B cell (primary cell): Measurements from ENCODE around the gene PANK1. TPM values are rescaled to one million over a fixed set of nuclear protein-coding genes. Genes with fewer than 3 reads are reported as not detected.

Source experiments
- ATAC-seq: fragments of 200-7000 bp; cut with Tn5 transposase; one replicate; pipeline ENCODE4 v1.10.0; 2021; ENCODE audit warnings: low read depth, mild to moderate bottlenecking, moderate number of reproducible peaks, moderate library complexity
- CTCF ChIA-PET: fragments of 350-600 bp; sonication (Branson Sonifier 250); formaldehyde crosslinking; loops from one replicate; lab custom pipeline; 2021; ENCODE audit warnings: antibody characterized with exemption, inconsistent platforms; lab: Charles Lee
- POLR2A ChIA-PET: fragments of 350-600 bp; sonication (Branson Sonifier 250); formaldehyde crosslinking; loops from one replicate; lab custom pipeline; 2021; ENCODE audit warnings: antibody characterized with exemption; lab: Charles Lee
- DNase-seq: peaks from one replicate; pipeline ENCODE4 v3.0.0; 2013
- H2AFZ ChIP-seq: 2 replicates; pipeline ENCODE4 v1.6.1; 2012; ENCODE audit warnings: mild to moderate bottlenecking, low read depth, low read length; ENCODE audit not compliant: insufficient read depth, poor library complexity, severe bottlenecking
- H3K27ac ChIP-seq, 2 donors: 1 replicate in 1 of 2; 2 replicates in 1 of 2; pipeline ENCODE4 v1.5.1; 2012 to 2013; ENCODE audit warnings: low read length in 2 of 2, mild to moderate bottlenecking in 2 of 2, moderate library complexity in 1 of 2
- H3K27me3 ChIP-seq, 4 experiments: fragments of 200-600 bp in 1 of 4; sonication (generic) in 1 of 4; replicated peaks in 1 of 4; 1 replicate in 2 of 4; 2 replicates in 2 of 4; pipeline versions ENCODE4 v1.6.1 to v1.7.0; 2013 to 2016; ENCODE audit warnings: low read length in 3 of 4, mild to moderate bottlenecking in 2 of 4, mixed read lengths in 1 of 4, moderate library complexity in 1 of 4; ENCODE audit not compliant: insufficient read depth in 4 of 4, control insufficient read depth in 3 of 4; ENCODE audit errors: control extremely low read depth in 1 of 4
- H3K36me3 ChIP-seq, 2 experiments: replicated peaks in 1 of 2; 1 replicate in 1 of 2; 2 replicates in 1 of 2; pipeline versions ENCODE4 v1.6.1 to v1.7.1; 2013; ENCODE audit warnings: low read length in 1 of 2; ENCODE audit not compliant: insufficient read depth in 2 of 2, control insufficient read depth in 1 of 2; ENCODE audit errors: control extremely low read depth in 1 of 2, extremely low read depth in 1 of 2
- H3K4me1 ChIP-seq, 2 donors: fragments of 200-600 bp in 1 of 2; sonication (generic) in 1 of 2; 1 replicate in 1 of 2; 2 replicates in 1 of 2; pipeline versions ENCODE4 v1.5.1 to v1.6.1; 2013 to 2017; ENCODE audit warnings: low read length in 2 of 2; ENCODE audit not compliant: control insufficient read depth in 2 of 2, insufficient read depth in 2 of 2
- H3K4me2 ChIP-seq: replicated peaks from 2 replicates; pipeline ENCODE3; 2012; ENCODE audit warnings: mild to moderate bottlenecking, low read depth, low read length; ENCODE audit not compliant: poor library complexity, severe bottlenecking
- H3K4me3 ChIP-seq, 5 experiments: fragments of 200-600 bp in 1 of 5; sonication (generic) in 1 of 5; 1 replicate in 3 of 5; 2 replicates in 2 of 5; pipeline versions ENCODE4 v1.5.1 to v1.7.0; 2011 to 2016; ENCODE audit warnings: low read length in 4 of 5, mild to moderate bottlenecking in 4 of 5, low read depth in 2 of 5, control low read depth in 1 of 5, moderate library complexity in 1 of 5; ENCODE audit not compliant: insufficient read depth in 1 of 5; ENCODE audit errors: control extremely low read depth in 1 of 5, extremely low read depth in 1 of 5
- H3K79me2 ChIP-seq: fragments of 200-600 bp; sonication (generic); one replicate; pipeline ENCODE4 v1.6.0; 2016; ENCODE audit warnings: low read length; ENCODE audit not compliant: control insufficient read depth, insufficient read depth
- H3K9ac ChIP-seq: fragments of 200-600 bp; sonication (generic); 2 replicates; pipeline ENCODE4 v1.6.1; 2017; ENCODE audit warnings: mild to moderate bottlenecking, low read length, moderate library complexity
- H3K9me3 ChIP-seq, 3 donors: one replicate each; pipeline versions ENCODE4 v1.6.1 to v1.7.1; 2013; ENCODE audit warnings: low read length in 2 of 3; ENCODE audit not compliant: control insufficient read depth in 2 of 3, insufficient read depth in 1 of 3; ENCODE audit errors: control extremely low read depth in 1 of 3
- H4K20me1 ChIP-seq: 2 replicates; pipeline ENCODE4 v1.6.0; 2012; ENCODE audit warnings: mild to moderate bottlenecking, low read length; ENCODE audit not compliant: insufficient read depth, control insufficient read depth, poor library complexity, severe bottlenecking
- H3K27ac Mint-ChIP-seq: one replicate; pipeline ENCODE4 v1.8.0; 2021; ENCODE audit warnings: mixed read lengths
- H3K27me3 Mint-ChIP-seq: one replicate; pipeline ENCODE4 v1.8.0; 2021; ENCODE audit warnings: mixed read lengths
- H3K4me1 Mint-ChIP-seq: one replicate; pipeline ENCODE4 v1.8.0; 2021; ENCODE audit warnings: mixed read lengths
- H3K4me3 Mint-ChIP-seq: one replicate; pipeline ENCODE4 v1.8.0; 2021; ENCODE audit warnings: mixed read lengths
- H3K9me3 Mint-ChIP-seq: one replicate; pipeline ENCODE4 v1.8.0; 2022; ENCODE audit warnings: mixed read lengths; ENCODE audit not compliant: insufficient read depth
- EZH2 ChIP-seq: IDR thresholded peaks from 2 replicates; pipeline ENCODE4 v1.6.1; 2012; ENCODE audit warnings: borderline replicate concordance, low read depth, mild to moderate bottlenecking, moderate library complexity, low read length; ENCODE audit not compliant: insufficient read depth, poor library complexity, severe bottlenecking
- WGBS: methylation state at CpG from one replicate; pipeline ENCODE4 v1.1.5; 2013; ENCODE audit warnings: missing lambda C conversion rate; ENCODE audit not compliant: insufficient coverage; 5-methylcytosine and 5-hydroxymethylcytosine counted together
- intact Hi-C: fragments of 100-400 bp; cut with micrococcal nuclease; formaldehyde crosslinking; loops from one replicate; pipeline ENCODE4 v1.10.0; 2022
- polyA plus RNA-seq: library from polyadenylated mRNA; depleted of rRNA; stranded (reverse); fragments of >200 nt; gene quantifications from 2 replicates; pipeline ENCODE4 v1.2.3, GENCODE V29; 2012
- total RNA-seq, 2 donors: library from RNA; stranded (reverse); fragments of 120-200 nt in 1 of 2; gene quantifications; 1 replicate in 1 of 2; 2 replicates in 1 of 2; pipeline versions ENCODE4 v1.2.3 to v1.2.4, GENCODE V29; 2013 to 2022
- TF ChIP-seq, protein P1 (sequence below): fragments of 200-600 bp; IDR thresholded peaks from one replicate; pipeline ENCODE4 v1.8.0; 2022; ENCODE audit warnings: antibody characterized with exemption, mild to moderate bottlenecking

Gene PANK1
- total and polyA plus RNA-seq, 2 donors (not counting 1 experiment from before 2014, with no cell fraction given): 0.31 to 2.9 TPM

DNA sequence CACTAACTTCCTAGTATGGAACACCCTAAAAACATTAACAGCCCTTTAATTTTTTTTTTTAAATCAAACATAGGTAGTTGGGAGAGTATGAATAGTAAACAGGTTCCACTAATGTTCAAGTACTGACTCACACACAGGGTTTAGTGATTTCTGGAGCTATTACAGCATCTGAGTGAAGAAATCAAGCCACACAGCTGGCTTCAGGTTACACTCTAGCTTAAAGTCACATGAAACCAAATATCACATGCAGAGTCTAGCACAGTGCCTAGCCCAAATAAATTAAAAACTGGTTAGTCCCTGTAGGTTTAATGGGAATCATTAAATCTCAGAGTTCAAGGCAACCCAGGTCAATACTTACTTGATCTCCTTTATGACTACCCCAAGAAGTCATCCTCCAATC is 11.6 kb downstream of the PANK1 start:
- H3K4me3 Mint-ChIP-seq: no peak overlapping the region
- H3K79me2 ChIP-seq: no peaks in the 10 kb centered on the region
- TF ChIP-seq, protein P1, sequence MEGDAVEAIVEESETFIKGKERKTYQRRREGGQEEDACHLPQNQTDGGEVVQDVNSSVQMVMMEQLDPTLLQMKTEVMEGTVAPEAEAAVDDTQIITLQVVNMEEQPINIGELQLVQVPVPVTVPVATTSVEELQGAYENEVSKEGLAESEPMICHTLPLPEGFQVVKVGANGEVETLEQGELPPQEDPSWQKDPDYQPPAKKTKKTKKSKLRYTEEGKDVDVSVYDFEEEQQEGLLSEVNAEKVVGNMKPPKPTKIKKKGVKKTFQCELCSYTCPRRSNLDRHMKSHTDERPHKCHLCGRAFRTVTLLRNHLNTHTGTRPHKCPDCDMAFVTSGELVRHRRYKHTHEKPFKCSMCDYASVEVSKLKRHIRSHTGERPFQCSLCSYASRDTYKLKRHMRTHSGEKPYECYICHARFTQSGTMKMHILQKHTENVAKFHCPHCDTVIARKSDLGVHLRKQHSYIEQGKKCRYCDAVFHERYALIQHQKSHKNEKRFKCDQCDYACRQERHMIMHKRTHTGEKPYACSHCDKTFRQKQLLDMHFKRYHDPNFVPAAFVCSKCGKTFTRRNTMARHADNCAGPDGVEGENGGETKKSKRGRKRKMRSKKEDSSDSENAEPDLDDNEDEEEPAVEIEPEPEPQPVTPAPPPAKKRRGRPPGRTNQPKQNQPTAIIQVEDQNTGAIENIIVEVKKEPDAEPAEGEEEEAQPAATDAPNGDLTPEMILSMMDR: no peak
- TF ChIP-seq EZH2: no peak
- H3K27ac Mint-ChIP-seq: no peak overlapping the region
- no peaks in the 10 kb centered on the region for H3K4me1 ChIP-seq
- no peaks in the 10 kb centered on the region for H3K4me1 Mint-ChIP-seq
- no peak overlapping the region for H2AFZ ChIP-seq
- ATAC-seq (no peak), DNase-seq (no peak)
- H3K9ac ChIP-seq: no peak overlapping the region
- no peaks in the 10 kb centered on the region for H3K27me3 Mint-ChIP-seq
- intact Hi-C loops: no loop called here
- ChIA-PET CTCF (no interaction called here), POLR2A (interaction anchor here (0.9 kb wide), 1 partner anchor 10 kb away, joined by 3 read pairs; no protein-coding TSS in a partner anchor)
- H3K27me3 ChIP-seq: no peaks in the 10 kb centered on the region
- no peaks in the 10 kb centered on the region for H3K9me3 ChIP-seq
- H3K9me3 Mint-ChIP-seq: no peaks in the 10 kb centered on the region
- H3K4me3 ChIP-seq: no peak overlapping the region
- H3K27ac ChIP-seq: no peak overlapping the region
- no peak overlapping the region for H3K4me2 ChIP-seq
- no peaks in the 10 kb centered on the region for H4K20me1 ChIP-seq
- H3K36me3 ChIP-seq: no peaks in the 10 kb centered on the region

DNA sequence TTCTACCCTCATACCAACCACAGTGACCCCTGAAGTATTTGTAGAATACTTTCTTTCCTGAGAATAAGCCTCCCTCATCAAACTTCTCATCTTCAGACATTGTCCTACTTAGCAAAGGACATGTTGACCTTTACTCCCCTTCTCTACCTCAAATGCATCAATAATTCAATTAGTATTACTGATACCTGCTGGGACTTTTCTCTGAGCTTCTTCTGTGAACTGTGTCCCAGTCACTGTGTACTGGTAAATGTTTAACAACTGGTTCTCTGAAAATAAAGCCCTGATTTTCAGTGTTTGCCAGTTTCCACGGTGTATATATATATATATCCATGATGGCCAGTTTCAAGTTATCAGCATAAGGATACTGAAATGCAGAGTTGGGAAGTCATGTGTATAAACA is 12.2 kb downstream of the PANK1 start:
- no peak for TF ChIP-seq EZH2
- TF ChIP-seq, protein P1: no peak
- Histone ChIP-seq H3K4me2 (no peak overlapping the region), H3K4me3 (no peak overlapping the region), H3K9me3 (no peaks in the 10 kb centered on the region), H3K27me3 (no peaks in the 10 kb centered on the region), H2AFZ (no peak overlapping the region), H4K20me1 (no peaks in the 10 kb centered on the region), H3K4me1 (no peaks in the 10 kb centered on the region), H3K79me2 (no peaks in the 10 kb centered on the region), H3K36me3 (no peaks in the 10 kb centered on the region), H3K9ac (no peak overlapping the region), H3K27ac (no peak overlapping the region)
- H3K27me3 Mint-ChIP-seq: no peaks in the 10 kb centered on the region
- no CpG with 5 or more reads among the region's 1 CpG for WGBS
- H3K4me3 Mint-ChIP-seq: no peak overlapping the region
- ChIA-PET POLR2A (interaction anchor here (0.9 kb wide), 1 partner anchor 11 kb away, joined by 3 read pairs; no protein-coding TSS in a partner anchor), CTCF (no interaction called here)
- ATAC-seq: no peak
- DNase-seq: no peak
- no peaks in the 10 kb centered on the region for H3K4me1 Mint-ChIP-seq
- intact Hi-C loops: no loop called here
- no peaks in the 10 kb centered on the region for H3K9me3 Mint-ChIP-seq
- no peak overlapping the region for H3K27ac Mint-ChIP-seq
